Stomach (tissue), 4 donors: ENCODE measurements around the gene PTPRD.

Experiments
- EP300 ChIP-seq: sonication (generic); formaldehyde crosslinking; IDR thresholded peaks from one replicate; pipeline ENCODE4 v1.6.1; 2017; ENCODE audit warnings: antibody characterized with exemption
- POLR2A ChIP-seq, 4 donors: fragments of 450-650 bp; IDR thresholded peaks; one replicate each; pipeline ENCODE4 v1.6.1; 2016; ENCODE audit warnings: antibody characterized with exemption in 4 of 4, control low read depth in 2 of 4, mild to moderate bottlenecking in 1 of 4, moderate library complexity in 1 of 4
- POLR2AphosphoS5 ChIP-seq, 3 donors: sonication (generic); formaldehyde crosslinking; IDR thresholded peaks; one replicate each; pipeline ENCODE4 v1.6.1; 2016; ENCODE audit warnings: antibody characterized with exemption in 3 of 3
- TF ChIP-seq, protein P1 (sequence below), 7 experiments: fragments of 450-650 bp in 4 of 7; fragments of 200-600 bp in 3 of 7; sonication (generic) in 3 of 7; IDR thresholded peaks; one replicate each; pipeline ENCODE4 v1.5.1; 2016 to 2019; ENCODE audit warnings: antibody characterized with exemption in 7 of 7, control low read depth in 2 of 7, mild to moderate bottlenecking in 1 of 7

- TF ChIP-seq, protein P1, sequence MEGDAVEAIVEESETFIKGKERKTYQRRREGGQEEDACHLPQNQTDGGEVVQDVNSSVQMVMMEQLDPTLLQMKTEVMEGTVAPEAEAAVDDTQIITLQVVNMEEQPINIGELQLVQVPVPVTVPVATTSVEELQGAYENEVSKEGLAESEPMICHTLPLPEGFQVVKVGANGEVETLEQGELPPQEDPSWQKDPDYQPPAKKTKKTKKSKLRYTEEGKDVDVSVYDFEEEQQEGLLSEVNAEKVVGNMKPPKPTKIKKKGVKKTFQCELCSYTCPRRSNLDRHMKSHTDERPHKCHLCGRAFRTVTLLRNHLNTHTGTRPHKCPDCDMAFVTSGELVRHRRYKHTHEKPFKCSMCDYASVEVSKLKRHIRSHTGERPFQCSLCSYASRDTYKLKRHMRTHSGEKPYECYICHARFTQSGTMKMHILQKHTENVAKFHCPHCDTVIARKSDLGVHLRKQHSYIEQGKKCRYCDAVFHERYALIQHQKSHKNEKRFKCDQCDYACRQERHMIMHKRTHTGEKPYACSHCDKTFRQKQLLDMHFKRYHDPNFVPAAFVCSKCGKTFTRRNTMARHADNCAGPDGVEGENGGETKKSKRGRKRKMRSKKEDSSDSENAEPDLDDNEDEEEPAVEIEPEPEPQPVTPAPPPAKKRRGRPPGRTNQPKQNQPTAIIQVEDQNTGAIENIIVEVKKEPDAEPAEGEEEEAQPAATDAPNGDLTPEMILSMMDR (IDR thresholded peaks at IDR 0.05) = no peak
- TF ChIP-seq POLR2A (IDR thresholded peaks at IDR 0.05) (no peak), EP300 (no peak), POLR2AphosphoS5 (IDR thresholded peaks at IDR 0.05) (no peak)
Measured at GRCh38 chr9:10594482-10594881, 18.3 kb downstream of the PTPRD start.
